Urinary bladder (tissue), 4 donors: Measurements from ENCODE around the gene MAGI1. TPM values are rescaled to one million over a fixed set of nuclear protein-coding genes. Genes with fewer than 3 reads are reported as not detected.
A peak's percentile ranks its signal among the peaks of the same experiment; 100 is the strongest.

Experiments
- DNase-seq: peaks from one replicate; pipeline ENCODE4 v3.0.0-alpha.2; 2015; ENCODE audit errors: extremely low spot score
- H3K27ac ChIP-seq: one replicate; pipeline ENCODE4 v1.5.1; 2013; ENCODE audit warnings: low read depth, mild to moderate bottlenecking, moderate library complexity
- H3K36me3 ChIP-seq: one replicate; pipeline ENCODE4 v1.6.1; 2013; ENCODE audit warnings: mild to moderate bottlenecking, moderate library complexity; ENCODE audit not compliant: insufficient read depth
- H3K4me1 ChIP-seq: one replicate; pipeline ENCODE4 v1.6.1; 2013; ENCODE audit warnings: mild to moderate bottlenecking, moderate library complexity; ENCODE audit not compliant: insufficient read depth
- H3K4me3 ChIP-seq: one replicate; pipeline ENCODE4 v1.5.1; 2013; ENCODE audit warnings: low read depth, low read length
- WGBS: extraction: QIAGEN DNeasy Blood & Tissue Kit; methylation state at CpG from one replicate; pipeline ENCODE4 v1.1.7; 2013; 5-methylcytosine and 5-hydroxymethylcytosine counted together
- polyA plus RNA-seq: library from polyadenylated mRNA; stranded (reverse); fragments of 200-250 nt; gene quantifications from one replicate; pipeline ENCODE4 v1.2.3, GENCODE V29; 2013
- total RNA-seq: library from RNA; depleted of rRNA; stranded (reverse); fragments of >200 nt; gene quantifications from one replicate; pipeline ENCODE4 v1.2.3, GENCODE V29; 2014
- donor health status: healthy with polysubstance abuse.
- donor health status: healthy.

Gene MAGI1
- total and polyA plus RNA-seq, 2 donors: 9.7 to 46.7 TPM

- Histone ChIP-seq H3K4me3 (no peak overlapping the region), H3K36me3 (no peaks in the 10 kb centered on the region), H3K27ac (no peak overlapping the region), H3K4me1 (no peaks in the 10 kb centered on the region)
- WGBS: 79% methylated on average over 10 of the region's 10 CpGs
- no peak for DNase-seq
Measured at GRCh38 chr3:65381496-65382010, 657.2 kb downstream of the MAGI1 start.

DNA sequence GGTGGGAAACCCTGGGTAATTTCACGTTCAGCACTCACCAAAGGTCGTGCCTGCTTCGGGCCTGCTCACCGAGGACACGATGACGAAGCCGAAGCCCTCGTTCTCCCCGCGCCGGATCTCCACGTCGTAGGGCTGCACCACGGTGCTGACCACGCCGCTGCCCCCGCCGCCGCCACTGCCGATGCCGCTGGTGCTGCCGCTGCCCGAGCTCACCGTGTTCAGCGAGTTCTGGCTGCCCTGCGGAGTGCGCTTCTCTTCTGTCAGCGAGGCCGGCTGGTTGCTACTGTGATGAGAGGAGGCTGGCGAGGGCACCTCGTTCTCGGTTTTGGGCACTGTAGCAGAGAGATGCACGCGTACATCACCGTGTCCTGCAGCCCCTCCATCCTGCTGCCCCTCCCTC lies 659.5 kb downstream of the MAGI1 start:
- Histone ChIP-seq H3K36me3 (no peaks in the 10 kb centered on the region), H3K4me1 (no peaks in the 10 kb centered on the region), H3K27ac (no peak overlapping the region), H3K4me3 (no peak overlapping the region)
- no peak for DNase-seq
- WGBS: 97% methylated on average over 35 of the region's 35 CpGs

- H3K4me1 ChIP-seq: no peaks in the 10 kb centered on the region
- no peaks in the 10 kb centered on the region for H3K36me3 ChIP-seq
- DNase-seq: no peak
- H3K4me3 ChIP-seq: no peak overlapping the region
- H3K27ac ChIP-seq: no peak overlapping the region
- 95% methylated on average over 2 of the region's 2 CpGs for WGBS
Measured at GRCh38 chr3:65377637-65378036, 661.1 kb downstream of the MAGI1 start.

DNA sequence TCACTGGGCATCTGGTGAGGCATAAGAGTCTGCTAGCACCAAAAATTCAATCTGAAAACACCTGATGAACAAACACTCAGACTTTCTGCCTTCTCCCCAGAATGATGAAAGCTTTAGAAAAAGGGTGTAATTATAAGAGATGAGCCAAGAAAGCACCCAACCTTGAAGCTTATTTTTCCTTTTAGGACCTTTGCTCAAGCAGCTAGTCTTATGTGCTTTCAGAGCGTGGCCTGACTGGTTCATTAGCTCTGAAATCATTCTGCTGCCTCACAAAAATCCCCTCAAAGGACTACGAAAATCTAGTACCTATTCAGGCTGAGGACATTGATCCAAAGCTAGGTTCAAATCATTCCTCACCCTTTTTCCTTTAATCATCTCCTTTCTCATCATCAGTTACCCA lies 662.3 kb downstream of the MAGI1 start:
- Histone ChIP-seq H3K4me1 (no peaks in the 10 kb centered on the region), H3K36me3 (no peaks in the 10 kb centered on the region), H3K27ac (no peak overlapping the region), H3K4me3 (no peak overlapping the region)
- no peak for DNase-seq
- 94% methylated on average over 2 of the region's 2 CpGs for WGBS

- 30% methylated on average over 4 of the region's 4 CpGs for WGBS
- Histone ChIP-seq H3K4me3 (no peak overlapping the region), H3K36me3 (no peaks in the 10 kb centered on the region), H3K27ac (no peak overlapping the region), H3K4me1 (no peaks in the 10 kb centered on the region)
- DNase-seq: no peak
Measured at GRCh38 chr3:65371053-65371452, 667.7 kb downstream of the MAGI1 start.

DNA sequence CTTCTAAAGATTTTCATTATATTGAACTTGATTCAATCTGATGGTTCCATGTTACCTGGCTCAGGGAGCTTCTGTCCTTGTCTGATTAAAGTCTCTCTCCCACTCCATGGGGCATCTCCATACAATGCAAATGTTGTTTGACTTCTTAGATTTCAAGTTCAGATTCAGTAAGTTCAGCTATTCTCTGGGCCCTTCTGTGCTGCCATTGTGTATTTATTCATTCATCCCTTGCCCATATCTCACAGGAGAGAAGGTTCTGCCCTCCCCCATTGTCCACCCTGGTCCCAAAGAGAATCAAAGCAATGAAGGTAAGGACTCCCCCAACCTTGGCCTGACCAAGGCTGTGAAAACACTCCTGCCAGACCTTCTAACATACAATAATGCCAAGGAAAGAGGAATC lies 669.9 kb downstream of the MAGI1 start:
- Histone ChIP-seq H3K27ac (no peak overlapping the region), H3K4me3 (no peak overlapping the region), H3K4me1 (no peaks in the 10 kb centered on the region), H3K36me3 (no peaks in the 10 kb centered on the region)
- no peak for DNase-seq

DNA sequence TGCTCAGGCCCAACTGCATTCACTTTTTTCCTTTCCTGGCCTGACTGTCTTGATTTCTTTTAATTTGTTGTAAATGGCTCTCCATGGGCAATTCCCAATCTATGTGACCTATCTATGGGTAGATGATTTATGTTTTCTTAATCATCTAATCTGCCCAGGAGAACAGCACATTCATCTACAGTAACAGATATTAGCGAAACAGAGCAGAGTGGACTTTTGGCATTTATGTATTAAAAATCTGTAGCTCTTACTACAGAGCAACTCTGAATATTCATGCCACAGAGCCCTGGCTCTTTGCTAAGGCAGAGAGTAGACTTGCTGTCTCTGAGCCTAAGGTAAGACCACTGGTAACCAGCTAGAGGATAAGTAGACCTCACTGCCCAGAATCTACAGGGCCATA lies 676.0 kb downstream of the MAGI1 start:
- no peak for DNase-seq
- Histone ChIP-seq H3K27ac (no peak overlapping the region), H3K4me3 (no peak overlapping the region), H3K4me1 (no peaks in the 10 kb centered on the region), H3K36me3 (no peaks in the 10 kb centered on the region)
- 95% methylated on average over 1 of the region's 1 CpG for WGBS

GRCh38 chr3:65361448-65361847 lies 677.3 kb downstream of the MAGI1 start:
- Histone ChIP-seq H3K36me3 (no peaks in the 10 kb centered on the region), H3K27ac (no peak overlapping the region), H3K4me3 (no peak overlapping the region), H3K4me1 (no peaks in the 10 kb centered on the region)
- DNase-seq: no peak
- WGBS: 85% methylated on average over 2 of the region's 2 CpGs

- Histone ChIP-seq H3K4me1 (no peaks in the 10 kb centered on the region), H3K36me3 (no peaks in the 10 kb centered on the region), H3K4me3 (peak overlapping the region; percentile 4), H3K27ac (no peak overlapping the region)
- 45% methylated on average over 74 of the region's 74 CpGs for WGBS
- no peak for DNase-seq
Measured at GRCh38 chr3:65356331-65357248, 682.1 kb downstream of the MAGI1 start.

DNA sequence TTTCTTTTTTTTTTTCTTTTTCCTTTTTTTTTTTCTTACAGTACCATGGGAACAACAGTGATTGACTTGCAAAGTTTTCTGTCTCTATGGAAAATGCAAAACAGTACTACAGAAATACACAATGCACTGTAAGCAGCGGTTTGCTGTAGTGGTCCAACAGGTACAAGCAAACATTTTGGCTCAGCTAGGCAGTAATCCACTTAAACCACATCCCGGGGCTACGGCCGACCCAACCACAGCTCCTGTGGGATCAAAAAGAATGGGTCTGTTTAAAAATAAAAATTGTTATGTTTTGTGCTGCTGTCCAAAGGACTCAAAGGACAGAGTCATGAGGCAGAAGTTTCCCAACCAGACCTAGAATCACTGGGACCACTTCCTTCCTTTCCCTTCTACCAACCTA lies 683.8 kb downstream of the MAGI1 start:
- Histone ChIP-seq H3K27ac (no peak overlapping the region), H3K36me3 (no peaks in the 10 kb centered on the region), H3K4me3 (no peak overlapping the region), H3K4me1 (no peaks in the 10 kb centered on the region)
- no peak for DNase-seq
- 80% methylated on average over 4 of the region's 4 CpGs for WGBS

DNA sequence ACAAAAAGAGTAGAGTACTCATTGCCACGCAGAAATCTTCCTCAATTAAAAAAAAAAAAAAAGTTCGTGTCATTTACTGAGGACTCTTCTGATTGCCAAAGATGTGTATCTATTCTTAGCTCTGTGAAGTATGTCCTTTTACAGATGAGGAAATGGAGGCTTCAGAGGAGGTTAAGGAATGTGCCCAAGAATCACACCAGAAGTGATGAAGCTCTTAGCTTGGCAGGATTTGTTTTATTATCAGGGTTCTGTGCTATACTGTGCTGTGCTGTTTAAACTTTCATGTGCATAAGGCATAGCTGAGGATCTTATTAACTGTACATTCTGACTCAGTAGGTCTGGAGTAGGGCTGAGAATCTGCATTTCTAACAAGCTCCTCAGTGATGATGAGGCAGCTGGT lies 685.8 kb downstream of the MAGI1 start:
- no peak overlapping the region for H3K4me3 ChIP-seq
- no peaks in the 10 kb centered on the region for H3K36me3 ChIP-seq
- H3K27ac ChIP-seq: no peak overlapping the region
- WGBS: 78% methylated on average over 2 of the region's 2 CpGs
- no peak for DNase-seq
- H3K4me1 ChIP-seq: no peaks in the 10 kb centered on the region

GRCh38 chr3:65351753-65352152 lies 687.0 kb downstream of the MAGI1 start:
- H3K27ac ChIP-seq: no peak overlapping the region
- H3K36me3 ChIP-seq: no peaks in the 10 kb centered on the region
- 73% methylated on average over 4 of the region's 4 CpGs for WGBS
- DNase-seq: no peak
- H3K4me3 ChIP-seq: no peak overlapping the region
- H3K4me1 ChIP-seq: no peaks in the 10 kb centered on the region

- H3K4me3 ChIP-seq: no peak overlapping the region
- WGBS: 79% methylated on average over 5 of the region's 5 CpGs
Measured at GRCh38 chr3:65350801-65351476, 687.8 kb downstream of the MAGI1 start.

GRCh38 chr3:65348398-65348995 lies 690.2 kb downstream of the MAGI1 start:
- no peak for DNase-seq
- Histone ChIP-seq H3K4me3 (no peak overlapping the region), H3K4me1 (no peaks in the 10 kb centered on the region), H3K36me3 (no peaks in the 10 kb centered on the region), H3K27ac (no peak overlapping the region)
- 58% methylated on average over 8 of the region's 8 CpGs for WGBS

More at GRCh38 chr3:65350801-65351476, 687.8 kb downstream of the MAGI1 start:
- Histone ChIP-seq H3K36me3 (no peaks in the 10 kb centered on the region), H3K4me1 (no peaks in the 10 kb centered on the region), H3K27ac (no peak overlapping the region)
- DNase-seq: no peak
